GM20431 (cell line): ENCODE results near the gene HIF1A.
"Not testable (repeated sequence)": the region's sequence is repeated elsewhere in the genome, so short reads cannot be mapped to it uniquely, and the experiment has no call there.

Source experiments
- in situ Hi-C: fragments of 300-500 bp; cut with MseI, MboI; formaldehyde crosslinking; loops from one replicate; pipeline ENCODE4 v1.15.0; 2020; ENCODE audit warnings: low sequenced_read_pairs; ENCODE audit not compliant: unreplicated experiment

The HIF1A gene

GRCh38 chr14:61739133-61739532 lies 43.8 kb downstream of the HIF1A start:
- in situ Hi-C loops = no loop called here

GRCh38 chr14:61742371-61742770 lies 47.1 kb downstream of the HIF1A start:
- in situ Hi-C loops = no loop called here

- in situ Hi-C loops = no loop called here
Observed at GRCh38 chr14:61744238-61744637, 48.9 kb downstream of the HIF1A start.

GRCh38 chr14:61746346-61746745 lies 51.0 kb downstream of the HIF1A start:
- in situ Hi-C loops = not testable (repeated sequence)

GRCh38 chr14:61746881-61747280 lies 51.6 kb downstream of the HIF1A start:
- in situ Hi-C loops = no loop called here

GRCh38 chr14:61747342-61747741 lies 52.0 kb downstream of the HIF1A start:
- in situ Hi-C loops = no loop called here

GRCh38 chr14:61749264-61749663 lies 54.0 kb downstream of the HIF1A start:
- in situ Hi-C loops = no loop called here

GRCh38 chr14:61749867-61750266 lies 54.6 kb downstream of the HIF1A start:
- in situ Hi-C loops = no loop called here

GRCh38 chr14:61750708-61751474 lies 55.6 kb downstream of the HIF1A start:
- in situ Hi-C loops = no loop called here

- in situ Hi-C loops = no loop called here
Observed at GRCh38 chr14:61751475-61751989, 56.2 kb downstream of the HIF1A start.

- in situ Hi-C loops = no loop called here
Observed at GRCh38 chr14:61752626-61753025, 57.3 kb downstream of the HIF1A start.

- in situ Hi-C loops = no loop called here
Observed at GRCh38 chr14:61753631-61754030, 58.3 kb downstream of the HIF1A start.

GRCh38 chr14:61754627-61755381 lies 59.5 kb downstream of the HIF1A start:
- in situ Hi-C loops = no loop called here

- in situ Hi-C loops = not testable (repeated sequence)
Observed at GRCh38 chr14:61755382-61755742, 60.0 kb downstream of the HIF1A start.

- in situ Hi-C loops = no loop called here
Observed at GRCh38 chr14:61756135-61756534, 60.8 kb downstream of the HIF1A start.

GRCh38 chr14:61759878-61760277 lies 64.6 kb downstream of the HIF1A start:
- in situ Hi-C loops = no loop called here

- in situ Hi-C loops = no loop called here
Observed at GRCh38 chr14:61761557-61761956, 66.2 kb downstream of the HIF1A start.

GRCh38 chr14:61761959-61762786 lies 66.9 kb downstream of the HIF1A start, which contains the start of gene SNAPC1:
Gene SNAPC1, plus strand, starts transcription at chr14:61762420. Its CDS starts 41 bp downstream, at chr14:61762461.
- in situ Hi-C loops = no loop called here

GRCh38 chr14:61764342-61765122 lies 69.2 kb downstream of the HIF1A start:
- in situ Hi-C loops = no loop called here
